GM12872 (cell line): Measurements from ENCODE around the gene TBRG1.

ENCODE experiments used
- CTCF ChIP-seq: IDR thresholded peaks from 3 replicates; pipeline ENCODE4 v1.5.1; 2011; ENCODE audit warnings: low read depth, mild to moderate bottlenecking, low read length, moderate library complexity; ENCODE audit not compliant: insufficient read depth

Gene TBRG1

GRCh38 chr11:124648610-124649009 lies 25.9 kb downstream of the TBRG1 start:
- no peak for TF ChIP-seq CTCF

GRCh38 chr11:124656774-124657630 lies 34.3 kb downstream of the TBRG1 start:
- no peak for TF ChIP-seq CTCF

- no peak for TF ChIP-seq CTCF
These were observed 35.2 kb downstream of the TBRG1 start for GRCh38 chr11:124657904-124658303.

- TF ChIP-seq CTCF, result no peak
These were observed 35.8 kb downstream of the TBRG1 start for GRCh38 chr11:124658501-124658900.

GRCh38 chr11:124658986-124659385 lies 36.3 kb downstream of the TBRG1 start:
- no peak for TF ChIP-seq CTCF

- TF ChIP-seq CTCF, result no peak
These were observed 38.9 kb downstream of the TBRG1 start for GRCh38 chr11:124661553-124661952.

- no peak for TF ChIP-seq CTCF
These were observed 39.4 kb downstream of the TBRG1 start for GRCh38 chr11:124662106-124662505.

GRCh38 chr11:124663861-124664260 lies 41.2 kb downstream of the TBRG1 start:
- no peak for TF ChIP-seq CTCF
